NB4 (cell line): ENCODE results near the gene ANKIB1.

ENCODE experiments used
- CTCF ChIP-seq: IDR thresholded peaks from one replicate; pipeline ENCODE4 v1.5.1; 2012; ENCODE audit warnings: low read depth, low read length
- MAX ChIP-seq: IDR thresholded peaks from 2 replicates; pipeline ENCODE4 v1.6.1; 2011; ENCODE audit warnings: low read depth, low read length
- MYC ChIP-seq: IDR thresholded peaks from 2 replicates; pipeline ENCODE4 v1.6.1; 2011; ENCODE audit warnings: low read depth, low read length

GRCh38 chr7:92259062-92259461, 13.3 kb downstream of the ANKIB1 start:
- TF ChIP-seq CTCF (no peak), MAX (no peak), MYC (no peak)
